Hepatocyte (in vitro differentiated cells): ENCODE data around the gene CDCA3.

Source experiments
- EZH2 ChIP-seq: fragments of 200-600 bp; sonication (generic); IDR thresholded peaks from 2 replicates; pipeline ENCODE4 v1.6.1; 2016; ENCODE audit warnings: antibody characterized with exemption, mild to moderate bottlenecking, borderline replicate concordance
- EZH2phosphoT487 ChIP-seq: fragments of 200-600 bp; sonication (generic); IDR thresholded peaks from one replicate; pipeline ENCODE4 v1.6.1; 2018; ENCODE audit warnings: antibody characterized with exemption, mild to moderate bottlenecking, low read depth, moderate library complexity; ENCODE audit not compliant: unreplicated experiment, severe bottlenecking
- TF ChIP-seq, protein P1 (sequence below): fragments of 200-600 bp; sonication (generic); IDR thresholded peaks from 2 replicates; pipeline ENCODE4 v1.5.1; 2016; ENCODE audit warnings: antibody characterized with exemption, mild to moderate bottlenecking; ENCODE audit not compliant: poor library complexity

DNA sequence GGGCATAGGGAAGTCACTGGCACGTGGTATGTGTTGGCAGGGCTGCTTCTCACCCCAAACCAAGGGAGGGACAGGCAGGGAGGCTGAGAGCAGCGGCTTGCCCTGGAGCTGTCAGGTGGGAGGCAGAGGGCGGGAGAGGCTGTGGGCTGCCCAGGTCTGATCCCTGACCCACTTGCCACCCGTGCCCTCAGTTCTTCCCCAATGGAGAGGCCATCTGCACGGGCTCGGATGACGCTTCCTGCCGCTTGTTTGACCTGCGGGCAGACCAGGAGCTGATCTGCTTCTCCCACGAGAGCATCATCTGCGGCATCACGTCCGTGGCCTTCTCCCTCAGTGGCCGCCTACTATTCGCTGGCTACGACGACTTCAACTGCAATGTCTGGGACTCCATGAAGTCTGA lies 5.7 kb downstream of the CDCA3 start:
- TF ChIP-seq, protein P1, sequence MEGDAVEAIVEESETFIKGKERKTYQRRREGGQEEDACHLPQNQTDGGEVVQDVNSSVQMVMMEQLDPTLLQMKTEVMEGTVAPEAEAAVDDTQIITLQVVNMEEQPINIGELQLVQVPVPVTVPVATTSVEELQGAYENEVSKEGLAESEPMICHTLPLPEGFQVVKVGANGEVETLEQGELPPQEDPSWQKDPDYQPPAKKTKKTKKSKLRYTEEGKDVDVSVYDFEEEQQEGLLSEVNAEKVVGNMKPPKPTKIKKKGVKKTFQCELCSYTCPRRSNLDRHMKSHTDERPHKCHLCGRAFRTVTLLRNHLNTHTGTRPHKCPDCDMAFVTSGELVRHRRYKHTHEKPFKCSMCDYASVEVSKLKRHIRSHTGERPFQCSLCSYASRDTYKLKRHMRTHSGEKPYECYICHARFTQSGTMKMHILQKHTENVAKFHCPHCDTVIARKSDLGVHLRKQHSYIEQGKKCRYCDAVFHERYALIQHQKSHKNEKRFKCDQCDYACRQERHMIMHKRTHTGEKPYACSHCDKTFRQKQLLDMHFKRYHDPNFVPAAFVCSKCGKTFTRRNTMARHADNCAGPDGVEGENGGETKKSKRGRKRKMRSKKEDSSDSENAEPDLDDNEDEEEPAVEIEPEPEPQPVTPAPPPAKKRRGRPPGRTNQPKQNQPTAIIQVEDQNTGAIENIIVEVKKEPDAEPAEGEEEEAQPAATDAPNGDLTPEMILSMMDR: no peak
- TF ChIP-seq EZH2: no peak
- no peak for TF ChIP-seq EZH2phosphoT487
